Activated T-cell treated with anti-CD3 and anti-CD28 coated beads for 4 hours (primary cell): Measurements from ENCODE around the gene GLRX.

ENCODE experiments used
- DNase-seq: peaks from one replicate; pipeline ENCODE4 v3.0.0-alpha.2; 2020

The GLRX gene

GRCh38 chr5:95808686-95809413 is 13.7 kb downstream of the GLRX start:
- DNase-seq: peak; percentile 55

- no peak for DNase-seq
These were observed 14.4 kb downstream of the GLRX start for GRCh38 chr5:95808013-95808685.

DNA sequence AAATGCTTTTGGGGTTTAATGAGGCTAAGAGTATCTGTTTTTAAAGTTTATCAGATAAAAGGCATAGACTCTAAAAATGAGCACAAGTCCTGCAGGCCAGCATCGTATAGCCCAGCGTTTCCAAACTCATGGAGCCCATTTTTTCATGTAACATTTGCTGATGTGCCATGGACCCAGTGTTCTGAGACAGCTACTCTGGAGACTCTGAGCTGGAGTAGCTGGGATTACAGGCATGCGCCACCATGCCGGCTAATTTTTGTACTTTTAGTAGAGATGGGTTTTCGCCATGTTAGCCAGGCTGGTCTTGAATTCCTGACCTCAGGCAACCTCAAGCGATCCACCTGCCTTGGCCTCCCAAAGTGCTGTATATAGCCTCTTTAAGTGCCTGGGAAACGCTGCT is 15.8 kb downstream of the GLRX start:
- DNase-seq: no peak

DNA sequence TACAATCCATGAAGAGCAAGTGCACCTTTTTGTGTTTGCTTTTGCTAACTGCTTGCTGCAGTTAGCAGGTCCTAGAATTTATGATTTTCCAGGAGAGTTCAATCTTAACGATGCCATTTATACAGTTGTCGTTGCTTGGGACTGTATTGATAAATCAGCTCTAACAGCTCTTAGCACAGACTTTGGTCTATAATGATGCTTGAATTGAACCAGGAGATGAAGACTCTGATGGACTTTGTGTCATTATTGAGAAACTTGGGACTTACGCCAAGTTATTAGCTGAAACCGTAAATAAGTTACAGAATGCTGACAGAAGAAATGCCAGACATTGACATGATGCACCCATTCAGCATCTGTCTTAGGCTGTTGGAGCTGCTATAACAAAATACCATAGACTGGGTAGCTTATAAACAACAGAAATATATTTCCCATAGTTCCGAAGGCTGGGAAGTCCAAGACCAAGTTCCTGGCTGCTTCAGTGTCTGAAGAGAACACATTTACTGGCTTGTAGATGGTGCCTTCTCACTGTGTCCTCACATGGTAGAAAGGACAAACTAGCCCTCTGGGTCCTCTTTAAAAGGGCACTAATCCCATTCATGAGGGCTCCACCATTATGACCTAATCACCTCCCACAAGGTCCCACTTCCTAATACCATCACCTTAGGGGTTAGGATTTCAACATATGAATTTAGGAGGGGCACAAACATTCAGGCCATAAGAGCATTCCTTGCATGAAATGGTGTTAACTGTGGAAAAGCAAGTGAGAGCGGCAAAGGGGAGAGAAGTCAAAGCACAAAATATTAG is 17.6 kb downstream of the GLRX start:
- no peak for DNase-seq

GRCh38 chr5:95803271-95804148 is 19.0 kb downstream of the GLRX start:
- no peak for DNase-seq

DNA sequence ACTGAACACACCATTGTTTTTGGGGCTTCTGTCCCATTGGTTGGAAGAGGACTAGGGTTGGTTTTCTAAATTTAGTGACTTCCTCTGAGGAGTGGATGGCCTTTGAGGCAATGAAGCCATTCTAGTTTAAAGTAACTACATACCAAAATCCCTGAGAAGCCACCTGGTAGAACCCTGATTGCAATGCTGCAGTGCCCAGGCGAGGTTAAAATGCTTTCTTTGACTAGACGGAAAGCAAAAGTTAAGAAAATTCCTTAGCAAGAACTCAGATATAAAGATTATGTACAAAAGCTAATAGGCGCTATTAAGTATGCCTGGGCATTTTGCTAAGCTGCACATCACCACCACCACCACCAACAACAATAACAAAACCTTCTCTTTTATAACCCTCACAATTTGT is 20.6 kb downstream of the GLRX start:
- no peak for DNase-seq

DNA sequence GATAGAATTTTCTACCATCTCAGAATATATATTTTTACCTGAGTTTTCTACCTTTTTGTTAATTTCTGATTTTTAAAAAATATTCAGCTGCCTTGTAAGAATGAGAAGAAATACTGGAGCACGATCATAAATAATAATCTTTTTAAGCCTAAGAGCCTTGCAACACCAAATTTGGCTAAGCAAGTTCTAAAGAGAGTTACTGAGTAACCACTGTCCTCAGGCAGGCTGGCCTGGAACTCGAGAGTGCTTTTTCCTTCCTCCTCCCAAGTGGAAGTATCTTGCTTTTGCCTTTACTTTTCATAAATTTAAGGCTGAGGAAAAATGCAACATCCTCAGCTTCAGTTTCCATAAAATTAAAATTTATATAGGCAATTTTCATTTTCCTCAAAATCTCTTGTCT is 21.0 kb downstream of the GLRX start:
- no peak for DNase-seq

GRCh38 chr5:95800553-95800952 is 22.0 kb downstream of the GLRX start:
- no peak for DNase-seq

GRCh38 chr5:95799191-95799835 is 23.2 kb downstream of the GLRX start:
- no peak for DNase-seq

- DNase-seq: no peak
These were observed 24.0 kb downstream of the GLRX start for GRCh38 chr5:95798545-95798944.

- no peak for DNase-seq
These were observed 24.5 kb downstream of the GLRX start for GRCh38 chr5:95798048-95798447.

DNA sequence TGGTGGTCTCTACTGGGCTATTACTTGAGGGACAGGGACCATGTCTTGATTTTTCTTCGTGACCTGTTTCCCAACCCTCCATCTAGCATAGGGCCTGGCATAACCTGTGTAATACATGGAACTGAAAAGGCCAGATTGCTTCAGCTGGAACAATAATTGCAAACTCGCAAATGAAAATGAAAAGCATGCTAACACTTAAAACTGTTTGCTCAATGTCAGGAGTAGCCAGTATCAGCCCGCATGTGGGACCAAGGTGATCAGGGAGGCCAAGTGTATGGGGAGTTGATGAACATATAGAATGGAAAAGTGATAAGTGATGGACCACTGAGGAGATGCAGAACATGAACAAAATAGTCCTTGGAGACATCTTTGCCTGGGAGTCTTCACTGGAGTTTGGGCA is 25.2 kb downstream of the GLRX start:
- DNase-seq: no peak

GRCh38 chr5:95794070-95794516 is 28.4 kb downstream of the GLRX start:
- DNase-seq: no peak

- DNase-seq: no peak
These were observed 30.8 kb downstream of the GLRX start for GRCh38 chr5:95791751-95792150.

DNA sequence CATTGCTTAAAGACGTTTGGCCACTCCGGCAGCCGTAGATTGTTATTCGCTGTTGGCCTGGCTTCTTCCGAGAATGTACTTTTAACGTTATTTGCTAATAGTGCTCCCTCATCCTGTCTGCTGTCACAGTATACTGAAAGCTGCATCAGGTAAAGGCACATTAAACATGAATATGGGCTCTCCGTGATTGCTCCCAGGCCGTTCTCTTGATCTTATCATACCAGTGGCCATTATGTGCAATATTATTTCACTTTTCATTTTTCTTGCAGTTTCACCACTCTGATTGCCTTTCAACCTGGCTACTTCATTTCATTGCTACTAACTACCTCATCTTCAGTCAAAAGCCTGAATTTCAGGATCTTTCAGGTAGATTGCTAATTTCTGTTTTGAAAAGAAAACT is 34.0 kb downstream of the GLRX start:
- DNase-seq: no peak

DNA sequence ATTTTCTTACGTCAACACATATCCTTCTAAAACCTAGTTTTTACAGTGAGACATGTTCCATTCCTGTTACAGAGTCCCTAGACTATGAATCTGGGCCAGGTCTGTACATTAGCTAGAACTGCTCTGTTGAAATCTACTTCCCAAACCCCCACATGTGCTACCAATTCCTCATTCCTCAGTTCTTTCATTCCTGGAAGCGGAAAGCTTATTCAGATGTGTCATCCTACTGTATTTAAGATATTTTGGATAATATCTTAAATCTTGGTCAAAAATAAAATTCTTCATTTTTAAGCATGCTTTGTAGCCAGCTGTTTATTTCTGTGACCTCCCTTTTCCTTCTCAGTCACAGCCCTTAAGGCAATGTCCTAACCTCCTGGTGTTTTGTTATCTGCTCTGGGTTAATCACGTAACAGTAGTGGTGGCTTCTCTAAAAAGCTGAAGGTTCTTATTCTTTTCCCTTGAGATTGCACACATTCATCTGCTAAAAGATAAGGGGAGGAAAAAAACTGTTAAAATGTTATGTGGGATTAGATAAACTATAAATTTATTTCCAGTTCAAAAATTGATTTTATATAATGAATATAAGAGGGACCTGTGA is 35.6 kb downstream of the GLRX start:
- DNase-seq: no peak

DNA sequence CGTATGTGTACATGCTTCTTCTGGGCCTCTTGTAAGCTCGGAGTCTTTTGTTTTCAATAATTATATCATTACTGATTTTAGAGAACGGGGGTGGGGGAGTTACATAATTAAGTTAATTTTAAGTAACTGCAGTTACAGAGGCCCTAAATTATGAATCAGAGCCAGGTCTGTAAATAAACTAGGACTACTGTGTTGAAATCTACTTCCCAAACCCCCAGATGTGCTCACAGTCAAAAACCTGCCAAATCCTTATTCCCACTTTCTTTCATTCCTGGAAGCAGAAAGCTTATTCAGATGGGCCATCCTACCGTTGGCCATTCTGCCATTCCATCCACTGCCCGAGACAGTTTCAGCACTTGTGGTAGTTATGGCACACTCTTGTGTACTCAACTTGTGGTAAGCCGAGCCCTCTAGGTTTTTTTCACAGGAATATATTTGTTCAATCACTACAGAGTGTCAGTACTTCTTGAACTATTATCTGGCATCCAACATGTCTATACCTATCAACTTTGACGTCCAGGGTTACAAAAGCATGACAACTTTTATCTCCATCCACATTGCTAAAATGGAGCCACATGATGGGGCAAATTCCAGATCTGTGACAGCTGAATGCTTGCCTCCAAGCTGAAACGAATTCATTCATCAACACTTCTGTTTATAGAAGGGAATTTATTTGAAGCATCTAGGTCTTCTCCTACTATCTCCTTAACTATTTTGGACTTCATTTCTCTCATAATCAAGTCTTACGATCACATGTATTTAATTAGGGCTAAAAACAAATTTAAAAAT is 37.8 kb downstream of the GLRX start:
- no peak for DNase-seq

DNA sequence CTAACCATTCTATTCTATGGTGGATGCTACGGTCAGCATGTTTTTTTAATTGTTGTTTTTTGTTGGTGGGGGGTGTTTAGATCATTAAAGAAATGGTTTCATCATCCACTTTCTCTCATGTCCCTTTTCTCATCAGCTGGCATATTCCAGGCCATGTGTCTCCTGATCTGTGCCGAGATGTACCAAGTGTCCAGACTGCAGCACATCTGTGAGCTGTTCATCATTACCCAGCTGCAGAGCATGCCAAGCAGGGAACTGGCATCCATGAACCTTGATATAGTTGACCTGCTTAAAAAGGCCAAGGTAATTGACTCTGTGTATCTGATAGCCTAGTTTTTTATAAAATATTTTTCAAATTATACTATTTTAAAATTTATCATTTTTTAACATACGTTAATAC is 38.9 kb downstream of the GLRX start:
- no peak for DNase-seq

DNA sequence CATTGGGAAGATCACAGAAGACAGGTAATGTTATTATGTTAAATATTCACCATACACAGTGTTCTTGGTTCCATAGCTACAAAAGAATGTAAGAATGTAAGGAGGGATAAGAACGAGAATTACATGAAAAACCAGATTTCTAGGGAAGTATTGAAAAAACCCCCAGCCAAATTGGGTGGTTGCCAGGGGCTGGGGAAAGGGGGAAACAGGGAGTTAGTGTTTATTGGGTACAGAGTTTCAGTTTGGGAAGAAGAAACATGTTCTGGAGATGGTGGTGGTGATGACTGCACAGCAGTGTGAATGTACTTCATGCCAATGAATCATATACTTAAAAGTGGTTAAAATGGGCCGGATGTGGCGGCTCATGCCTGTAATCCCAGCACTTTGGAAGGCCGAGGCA is 40.3 kb downstream of the GLRX start:
- DNase-seq: no peak

DNA sequence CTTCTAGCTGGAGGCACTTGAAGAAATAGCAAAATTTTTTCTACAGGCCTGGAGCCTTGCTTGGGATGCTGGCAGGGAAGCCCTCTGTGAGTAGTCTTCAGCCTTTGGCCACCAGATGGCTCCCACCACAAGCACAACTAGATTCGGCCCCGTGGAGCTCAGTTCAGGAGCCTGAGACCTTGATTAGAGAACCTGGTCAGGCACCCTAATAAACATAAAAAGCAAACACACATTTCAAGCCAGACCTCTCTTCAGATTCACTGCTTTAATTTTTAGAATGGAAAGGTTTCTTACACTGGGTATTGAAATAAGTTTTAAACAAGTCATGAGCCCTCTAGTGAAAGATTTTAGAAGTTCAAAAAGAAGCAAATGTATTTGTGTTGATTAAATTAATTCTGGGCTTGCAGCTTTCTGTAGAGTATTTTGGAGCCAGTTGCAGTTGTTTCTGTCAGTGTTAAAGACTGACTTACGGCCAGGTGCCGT is 41.4 kb downstream of the GLRX start:
- peak; percentile 62 for DNase-seq

- DNase-seq: no peak
These were observed 41.9 kb downstream of the GLRX start for GRCh38 chr5:95780597-95780996.
